SK-N-MC (cell line): ENCODE results near the gene RBPJ.

ENCODE experiments used
- EZH2 ChIP-seq: fragments of 200-600 bp; sonication (generic); IDR thresholded peaks from one replicate; pipeline ENCODE4 v1.6.1; 2017; ENCODE audit warnings: antibody characterized with exemption
- POLR2AphosphoS5 ChIP-seq: IDR thresholded peaks from 2 replicates; pipeline ENCODE4 v1.6.1; 2012; ENCODE audit warnings: mild to moderate bottlenecking, low read depth, low read length, borderline replicate concordance

- no peak for TF ChIP-seq EZH2
- no peak for TF ChIP-seq POLR2AphosphoS5
These were observed 49.1 kb upstream of the RBPJ start for GRCh38 chr4:26271703-26272102.
